Activated CD4-positive, alpha-beta T cell treated with anti-CD3 and anti-CD28 coated beads, Interleukin-2, Interleukin-4, amounts not matched to agents 100 ng/mL and 50 ng/mL, durations not matched to agents 16 hours and 8 hours (primary cell): Measurements from ENCODE around the gene TIRAP.
"Not testable (repeated sequence)": the region's sequence is repeated elsewhere in the genome, so short reads cannot be mapped to it uniquely, and the experiment has no call there.

Experiments
- DNase-seq: peaks from one replicate; pipeline ENCODE4 v3.0.0-alpha.2; 2020; ENCODE audit warnings: low spot score

TIRAP gene

DNA sequence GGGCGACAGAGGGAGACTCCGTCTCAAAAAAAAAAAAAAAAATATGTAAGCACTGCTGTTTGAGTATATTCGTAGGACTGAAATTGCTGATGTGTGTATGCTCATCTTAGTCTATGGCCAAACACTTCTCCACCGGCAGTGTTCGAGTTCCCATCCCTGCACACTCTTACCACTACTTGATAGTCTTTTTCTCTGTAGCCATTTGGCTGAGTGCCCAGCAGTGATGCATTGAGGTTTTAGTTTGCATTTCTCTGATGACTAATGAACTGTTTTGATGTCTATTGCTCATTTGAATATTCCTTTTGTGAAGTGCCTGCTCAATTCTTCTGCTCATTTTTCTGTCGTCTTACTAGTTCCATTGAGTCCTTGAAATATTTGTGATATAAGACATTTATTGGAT lies 1.9 kb downstream of the TIRAP start:
- peak; percentile 68 for DNase-seq

DNA sequence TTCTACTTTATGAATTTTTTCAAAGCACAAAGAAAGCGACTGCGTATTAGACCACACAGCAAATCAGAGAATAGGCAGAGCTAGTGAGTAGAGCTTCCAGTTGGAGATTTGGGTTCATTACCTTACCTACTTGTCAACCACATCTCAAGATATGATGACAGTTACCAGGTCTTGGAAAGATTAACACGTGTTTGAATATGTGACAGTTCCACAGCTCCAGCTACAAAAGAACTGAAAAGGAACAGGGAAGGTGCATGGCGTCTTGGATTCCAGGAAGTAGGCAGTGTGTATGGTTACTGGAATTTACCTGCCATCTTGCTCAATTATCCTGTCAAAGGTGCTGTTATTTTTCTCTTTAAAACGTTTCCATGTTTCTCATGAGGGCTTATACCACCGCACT lies 5.3 kb downstream of the TIRAP start:
- no peak for DNase-seq

DNA sequence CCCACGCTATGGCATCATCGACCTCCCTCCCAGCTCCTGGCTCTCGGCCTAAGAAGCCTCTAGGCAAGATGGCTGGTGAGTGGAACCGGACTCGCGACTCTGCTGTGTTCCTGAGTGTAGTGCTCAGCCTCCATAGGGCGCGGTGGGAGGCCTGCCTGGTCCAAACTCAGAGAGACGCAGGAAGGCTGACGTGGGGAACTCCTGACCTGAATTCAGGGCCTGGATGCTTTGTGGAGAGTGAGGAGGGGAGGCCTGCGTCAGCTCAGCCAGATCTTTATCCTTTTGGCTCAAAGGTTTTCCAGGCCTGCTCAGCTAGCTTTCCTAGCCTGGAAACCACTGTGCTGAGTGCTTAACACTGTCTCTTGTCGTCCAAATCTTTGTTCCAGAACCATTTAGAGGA lies 8.0 kb downstream of the TIRAP start:
- DNase-seq: no peak

DNA sequence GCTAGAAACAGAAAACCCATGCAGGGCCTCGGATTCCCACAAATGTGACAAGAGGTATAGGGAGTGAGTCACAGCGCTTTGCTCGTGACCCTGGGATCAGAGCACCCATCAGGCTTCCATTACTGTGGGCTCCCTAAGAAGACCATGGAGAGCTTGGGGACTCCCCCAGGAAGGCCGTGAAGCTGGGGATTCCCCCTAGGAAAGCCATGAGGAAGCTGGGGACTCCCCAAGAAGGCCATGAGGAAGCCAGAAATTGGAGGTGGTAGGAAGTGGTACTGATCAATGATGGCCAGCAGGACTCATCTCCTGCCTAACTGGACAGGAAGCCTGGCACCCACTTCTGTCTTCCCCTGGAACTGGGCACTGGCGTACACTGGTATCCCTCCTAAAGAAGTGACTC lies 10.8 kb downstream of the TIRAP start:
- no peak for DNase-seq

DNA sequence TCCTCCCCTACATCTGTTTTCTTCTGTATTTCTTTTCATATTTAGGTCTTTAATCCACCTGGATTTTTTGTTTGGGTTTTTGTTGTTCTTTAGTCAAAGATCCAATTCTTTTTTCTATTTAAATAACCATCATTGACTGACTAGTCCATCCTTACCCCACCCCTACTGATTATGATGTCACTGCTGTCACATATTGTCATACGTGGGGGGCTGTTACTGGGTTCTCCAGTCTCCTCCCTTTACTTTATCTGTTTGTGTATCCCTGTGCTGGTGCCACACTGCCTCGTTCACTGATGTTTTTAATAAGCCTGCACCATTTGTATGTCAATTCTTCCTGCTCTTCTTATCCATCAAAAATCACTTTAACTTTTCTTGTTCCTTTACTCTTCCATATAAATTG lies 14.1 kb downstream of the TIRAP start:
- no peak for DNase-seq

DNA sequence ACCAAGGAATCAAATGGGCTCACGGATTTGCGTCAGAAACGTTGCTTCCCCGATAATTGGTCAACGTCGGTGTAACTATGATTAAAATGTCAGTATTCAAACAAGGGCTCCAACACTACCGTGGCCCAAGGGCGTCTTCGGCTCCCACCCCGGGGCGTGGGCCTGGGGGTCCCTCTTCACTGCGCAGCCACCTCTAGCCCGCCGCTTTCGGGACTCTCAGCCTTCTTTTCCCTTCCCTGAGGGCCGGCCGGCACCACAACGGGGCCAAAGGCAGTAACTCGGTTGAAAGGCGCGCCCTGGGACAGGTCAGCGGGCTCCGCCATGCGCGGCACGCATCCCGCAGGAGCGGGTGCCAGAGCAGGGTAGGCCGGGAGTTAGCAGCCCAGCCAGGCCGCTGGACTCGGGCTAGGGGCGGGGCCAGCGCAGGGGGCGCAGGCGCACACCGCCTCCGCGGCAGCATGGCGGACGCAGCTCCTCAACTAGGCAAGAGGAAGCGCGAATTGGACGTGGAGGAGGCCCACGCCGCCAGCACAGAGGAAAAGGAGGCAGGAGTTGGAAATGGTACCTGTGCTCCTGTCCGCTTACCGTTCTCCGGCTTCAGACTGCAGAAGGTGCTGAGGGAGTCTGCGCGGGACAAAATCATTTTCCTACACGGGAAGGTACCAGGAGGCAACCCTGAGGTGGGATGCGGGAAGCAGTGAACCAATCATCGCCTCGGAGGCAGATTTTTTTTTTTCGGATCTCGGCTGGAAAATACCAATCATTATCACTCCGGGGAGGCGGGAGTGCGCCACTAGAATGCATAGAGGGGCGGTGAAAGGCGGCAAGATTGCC lies 20.9 kb downstream of the TIRAP start, which contains the start of gene DCPS:
TSS of gene DCPS (plus strand) at position 438 of the 834 bp plus-strand sequence. CDS start at position 459, 21 bp downstream.
- DNase-seq: peak; percentile 89

DNA sequence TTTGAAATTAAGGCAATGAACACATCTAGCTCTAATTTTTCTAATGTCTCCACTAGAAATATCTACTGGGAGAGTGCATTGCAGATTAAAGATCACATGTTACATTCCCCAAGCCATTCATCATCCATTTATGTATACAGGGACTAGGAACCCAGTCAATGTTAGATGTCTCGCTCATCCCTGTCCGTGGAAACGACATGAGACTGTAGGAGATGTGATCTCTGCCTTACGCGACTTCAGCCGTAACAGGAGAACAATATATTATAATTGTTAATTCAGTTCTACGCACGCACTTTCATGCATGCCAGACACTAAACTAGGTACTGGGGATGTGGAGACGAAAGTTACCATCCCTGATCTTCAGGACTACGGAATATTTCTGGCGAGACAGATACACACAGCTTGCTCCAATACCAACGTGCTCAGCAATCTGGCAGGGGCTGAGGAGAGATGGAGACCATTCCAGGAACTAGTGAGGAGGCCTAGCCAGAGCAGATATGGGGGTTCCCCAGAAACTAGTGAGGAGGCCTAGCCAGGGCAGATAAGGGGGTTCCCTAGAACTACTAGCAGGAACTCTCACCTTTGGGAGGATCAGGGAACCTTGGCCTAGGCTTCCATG lies 21.7 kb downstream of the TIRAP start:
- DNase-seq: no peak

DNA sequence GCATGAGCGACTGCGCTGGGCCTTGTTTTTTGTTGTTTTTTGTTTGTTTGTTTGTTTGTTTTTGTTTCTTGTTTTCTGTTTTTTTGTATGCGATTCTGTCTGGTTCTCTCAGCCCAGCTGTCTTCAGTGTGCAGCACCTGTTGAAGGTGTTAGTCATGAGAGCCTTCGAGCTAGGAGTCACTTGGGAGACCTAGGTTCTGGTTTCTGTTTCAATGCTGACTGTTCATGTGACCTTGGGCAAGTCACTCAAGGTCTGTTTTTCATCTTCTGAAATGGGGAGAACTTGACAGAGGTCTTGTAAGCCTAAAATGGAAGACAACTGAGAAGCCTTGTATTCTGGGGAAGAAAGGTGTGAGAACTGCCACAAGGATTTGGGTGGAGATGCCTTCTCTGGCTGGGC lies 22.8 kb downstream of the TIRAP start:
- DNase-seq: peak; percentile 39

DNA sequence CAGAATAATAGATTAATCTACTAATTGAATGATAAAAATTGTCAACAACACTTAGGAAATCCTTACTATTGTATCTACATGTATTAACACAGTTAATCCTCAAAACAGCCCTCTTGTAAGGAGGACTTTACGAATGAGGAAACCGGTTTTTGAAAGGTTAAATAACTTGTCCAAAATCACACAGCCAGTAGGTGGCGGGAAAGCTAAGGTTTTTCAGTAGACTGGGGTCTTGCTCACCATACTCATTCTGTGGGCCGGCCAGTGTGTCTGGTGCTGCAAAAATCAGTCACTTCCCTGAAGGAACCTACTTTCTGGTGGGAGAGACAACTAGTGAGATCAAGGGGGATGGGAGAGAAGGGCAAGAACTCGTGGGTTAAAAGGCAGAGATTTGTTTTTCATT lies 24.8 kb downstream of the TIRAP start:
- DNase-seq: peak; percentile 36

DNA sequence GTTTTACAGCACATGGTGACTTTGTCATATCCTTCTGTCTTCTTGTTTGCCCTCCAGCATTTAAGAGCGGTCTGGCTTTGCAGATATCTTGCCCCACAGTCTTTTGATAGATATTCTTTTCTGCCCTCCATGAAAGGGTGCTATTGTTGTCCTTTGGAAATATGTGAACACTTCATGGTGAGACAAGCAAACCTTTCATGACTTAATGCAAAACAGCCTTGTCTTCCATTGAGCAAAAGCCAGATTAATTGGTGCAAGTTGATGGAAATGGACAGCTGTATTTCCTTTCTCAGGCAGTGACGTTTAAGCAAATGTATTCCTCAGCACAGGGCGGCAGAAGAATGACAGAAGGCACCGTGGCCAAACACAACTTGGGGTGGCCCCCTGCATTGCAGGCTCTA lies 25.4 kb downstream of the TIRAP start:
- DNase-seq: no peak

DNA sequence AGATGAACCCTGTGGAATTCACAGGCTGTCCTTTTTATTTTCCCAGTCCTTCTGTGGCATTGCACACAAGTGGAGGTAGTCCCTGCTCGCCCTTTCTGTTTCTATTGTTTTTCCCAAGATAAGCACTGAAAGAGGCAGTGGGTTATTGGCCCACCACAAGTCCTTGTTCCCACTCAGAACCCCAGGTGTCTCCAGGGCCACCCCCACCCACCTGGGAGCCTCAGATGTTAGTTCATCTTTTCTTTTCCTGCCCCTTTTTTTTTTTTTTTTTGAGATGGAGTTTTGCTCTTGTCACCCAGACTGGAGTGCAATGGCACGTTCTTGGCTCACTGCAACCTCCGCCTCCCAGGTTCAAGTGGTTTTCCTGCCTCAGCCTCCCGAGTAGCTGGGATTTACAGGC lies 25.9 kb downstream of the TIRAP start:
- not testable (repeated sequence) for DNase-seq

DNA sequence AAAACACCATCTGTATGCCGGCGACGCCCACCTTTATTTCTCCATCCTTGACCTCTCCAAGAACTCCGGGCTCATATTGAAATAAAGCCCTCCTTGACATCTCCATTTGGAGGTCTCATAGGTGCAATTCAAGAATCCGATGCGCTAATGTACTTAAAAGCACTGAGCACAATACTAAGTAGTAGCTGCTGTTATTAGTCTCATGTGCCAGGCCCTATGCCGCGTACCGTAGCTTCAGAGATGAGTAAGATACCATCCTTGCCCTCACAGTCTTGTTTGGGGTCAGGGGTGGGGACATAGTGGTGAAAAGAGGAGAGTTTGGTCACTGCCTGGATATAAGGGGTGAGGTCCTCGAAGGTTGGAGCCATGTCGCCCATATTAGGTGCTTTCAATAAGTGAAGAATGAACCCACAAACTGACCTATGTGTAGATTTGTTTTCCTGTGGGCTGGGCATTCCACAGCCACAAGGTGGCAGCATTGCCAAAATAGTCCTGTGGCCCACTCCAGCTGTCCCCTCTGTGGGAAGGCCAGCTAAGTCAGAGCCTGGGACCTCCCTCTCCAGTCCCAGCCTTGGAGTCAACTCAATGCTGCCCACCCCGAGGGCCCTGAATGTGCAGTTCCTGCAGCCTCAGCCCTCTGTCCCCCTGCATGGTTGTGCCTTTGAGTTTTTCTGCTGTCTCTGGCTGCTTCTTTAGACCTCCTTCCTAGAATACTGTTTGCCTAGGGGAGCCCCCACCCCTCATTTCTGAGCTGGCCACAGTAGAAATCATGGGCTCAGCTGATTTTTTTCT lies 27.5 kb downstream of the TIRAP start:
- DNase-seq: peak; percentile 62

DNA sequence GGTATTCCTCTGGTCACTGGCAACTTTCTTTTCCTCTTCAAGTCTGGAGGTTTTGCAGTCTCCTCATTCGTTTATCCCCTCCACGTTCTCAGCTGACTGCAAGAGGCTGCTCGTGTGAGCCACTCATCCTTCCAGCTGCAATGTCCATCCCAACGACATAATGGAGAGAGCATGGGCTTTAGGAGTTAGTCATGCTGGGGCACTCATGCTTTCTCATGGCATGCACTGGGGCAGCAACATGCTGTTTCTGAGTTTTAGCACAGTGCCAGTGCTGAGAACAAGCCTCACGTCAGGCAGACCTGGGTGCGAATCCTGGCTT lies 28.1 kb downstream of the TIRAP start:
- no peak for DNase-seq

DNA sequence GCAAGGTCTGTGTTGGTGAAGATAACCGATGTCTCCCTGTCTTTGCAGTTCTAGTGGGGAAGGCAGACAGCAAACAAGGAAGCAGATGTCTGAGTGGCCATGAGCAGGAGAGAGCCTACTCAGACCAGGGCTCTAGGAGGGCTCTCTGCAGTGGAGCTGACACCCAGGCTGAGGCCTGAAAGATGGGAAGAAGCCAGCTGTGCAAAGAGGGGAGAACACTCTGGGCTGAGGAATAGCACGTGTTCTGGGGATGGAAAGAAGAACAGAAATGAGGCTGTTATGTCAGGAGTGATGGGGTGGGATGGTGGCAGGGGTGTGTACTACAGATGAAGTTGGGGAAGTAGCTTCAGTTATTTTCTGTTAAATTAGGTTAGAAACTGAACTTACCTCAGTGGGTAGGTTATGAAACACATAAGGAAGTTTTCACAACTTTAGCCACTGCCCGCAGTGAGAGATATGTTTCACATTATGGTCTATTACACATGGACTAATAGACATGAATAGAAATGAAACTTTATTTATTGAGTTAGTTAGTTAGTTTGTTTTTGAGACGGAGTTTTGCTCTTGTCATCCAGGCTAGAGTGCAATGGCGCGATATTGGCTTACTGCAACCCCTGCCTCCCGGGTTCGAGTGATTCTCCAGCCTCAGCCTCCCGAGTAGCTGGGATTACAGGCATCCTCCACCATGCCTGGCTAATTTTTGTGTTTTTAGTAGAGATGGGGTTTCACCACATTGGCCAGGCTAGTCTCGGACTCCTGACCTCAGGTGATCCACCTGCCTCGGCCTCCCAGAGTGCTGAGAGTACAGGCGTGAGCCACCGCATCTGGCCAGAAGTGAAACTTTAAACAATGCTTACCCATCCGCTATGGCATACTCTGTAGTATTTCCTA lies 28.8 kb downstream of the TIRAP start:
- no peak for DNase-seq

DNA sequence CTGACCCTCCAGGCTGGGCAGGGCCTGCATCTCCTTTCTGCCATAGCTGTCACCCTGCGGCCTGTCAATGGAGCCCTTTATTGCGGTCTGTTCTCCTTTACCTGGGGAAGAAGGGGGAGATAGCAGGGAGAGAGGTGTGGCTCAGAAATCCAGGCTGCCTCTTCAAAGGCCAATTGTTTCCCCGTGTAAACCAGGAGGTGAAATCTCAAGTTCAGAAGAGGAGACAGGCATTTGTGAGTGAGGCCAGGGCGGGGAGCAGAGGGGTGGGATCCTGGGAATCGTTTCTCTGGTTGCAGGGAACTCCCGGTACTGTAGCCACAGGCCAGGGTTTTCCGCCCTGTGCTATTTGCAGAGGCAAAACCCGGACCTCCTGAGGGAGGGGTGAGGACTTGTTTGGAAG lies 30.1 kb downstream of the TIRAP start:
- no peak for DNase-seq

DNA sequence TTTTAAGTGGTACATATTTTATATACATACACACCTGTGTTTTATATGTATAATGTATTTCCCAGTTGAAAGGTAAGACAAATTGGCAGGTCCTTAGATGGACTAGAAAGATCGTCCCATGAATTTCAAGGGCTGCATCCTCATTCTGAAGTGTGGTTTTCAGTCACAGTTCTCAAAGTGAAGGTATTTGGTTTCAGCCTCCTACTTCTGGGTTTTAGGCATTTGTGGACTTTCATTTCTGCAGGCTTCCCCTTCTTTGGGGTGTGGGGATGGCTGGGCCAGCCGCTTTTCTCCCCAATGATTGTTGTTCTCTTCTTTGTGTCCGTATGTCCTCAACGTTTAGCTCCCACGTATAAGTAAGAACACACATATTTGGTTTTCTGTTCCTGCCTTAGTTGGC lies 30.9 kb downstream of the TIRAP start:
- no peak for DNase-seq

DNA sequence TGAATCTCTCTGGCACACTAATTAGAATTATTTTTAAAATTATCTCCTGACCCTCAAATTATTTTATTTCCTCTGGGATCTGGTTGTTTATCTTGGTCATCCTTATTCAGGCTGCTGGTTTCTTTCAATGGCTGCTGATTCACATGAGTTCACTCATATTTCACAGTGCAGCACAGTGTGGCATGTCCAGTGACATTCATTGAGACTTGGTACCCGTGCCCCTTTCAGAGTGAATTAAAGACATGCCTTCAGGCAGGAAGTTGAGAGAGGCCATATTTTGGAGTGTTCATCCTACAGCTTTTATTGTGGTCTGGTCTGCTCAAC lies 34.5 kb downstream of the TIRAP start:
- DNase-seq: peak; percentile 37

DNA sequence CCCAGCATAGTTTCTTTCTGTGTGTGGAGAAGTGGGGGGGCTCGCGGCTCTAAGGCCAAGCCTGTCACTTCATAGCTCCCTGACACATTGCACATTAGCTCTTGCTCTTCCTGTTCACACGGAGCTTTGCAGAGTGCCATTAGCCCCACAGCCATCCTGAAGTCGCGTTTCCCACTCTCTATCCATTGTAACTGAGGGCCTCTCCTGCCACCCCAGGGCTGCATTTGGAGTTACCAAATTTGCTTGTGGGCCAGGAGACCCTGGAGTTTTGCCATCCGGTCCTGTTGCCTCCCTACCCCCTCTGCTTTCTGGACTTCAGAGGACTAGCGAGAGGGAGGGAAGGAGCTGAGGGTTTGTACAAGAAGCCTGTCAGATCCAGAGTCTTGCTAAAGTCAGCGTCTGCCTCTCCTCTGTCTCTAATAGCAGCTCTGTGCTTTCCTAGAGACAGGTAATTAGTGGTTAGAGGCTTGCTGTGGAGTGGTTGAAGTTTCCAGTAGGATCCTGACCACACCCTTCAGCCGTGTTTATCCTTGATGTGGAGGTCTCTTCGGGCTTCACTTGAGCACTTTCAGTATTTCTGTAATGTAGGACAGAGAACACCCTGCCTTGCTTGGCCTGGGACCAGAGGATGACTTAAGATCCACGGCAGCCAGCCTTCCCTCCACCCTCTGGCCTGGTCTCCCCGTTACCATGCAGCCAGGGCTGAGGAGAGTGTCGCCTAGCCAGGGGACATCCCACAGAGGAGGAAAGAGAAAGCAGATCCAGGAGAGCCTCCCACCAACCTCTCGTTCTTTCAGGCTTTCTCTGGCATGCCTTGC lies 35.1 kb downstream of the TIRAP start:
- DNase-seq: no peak

DNA sequence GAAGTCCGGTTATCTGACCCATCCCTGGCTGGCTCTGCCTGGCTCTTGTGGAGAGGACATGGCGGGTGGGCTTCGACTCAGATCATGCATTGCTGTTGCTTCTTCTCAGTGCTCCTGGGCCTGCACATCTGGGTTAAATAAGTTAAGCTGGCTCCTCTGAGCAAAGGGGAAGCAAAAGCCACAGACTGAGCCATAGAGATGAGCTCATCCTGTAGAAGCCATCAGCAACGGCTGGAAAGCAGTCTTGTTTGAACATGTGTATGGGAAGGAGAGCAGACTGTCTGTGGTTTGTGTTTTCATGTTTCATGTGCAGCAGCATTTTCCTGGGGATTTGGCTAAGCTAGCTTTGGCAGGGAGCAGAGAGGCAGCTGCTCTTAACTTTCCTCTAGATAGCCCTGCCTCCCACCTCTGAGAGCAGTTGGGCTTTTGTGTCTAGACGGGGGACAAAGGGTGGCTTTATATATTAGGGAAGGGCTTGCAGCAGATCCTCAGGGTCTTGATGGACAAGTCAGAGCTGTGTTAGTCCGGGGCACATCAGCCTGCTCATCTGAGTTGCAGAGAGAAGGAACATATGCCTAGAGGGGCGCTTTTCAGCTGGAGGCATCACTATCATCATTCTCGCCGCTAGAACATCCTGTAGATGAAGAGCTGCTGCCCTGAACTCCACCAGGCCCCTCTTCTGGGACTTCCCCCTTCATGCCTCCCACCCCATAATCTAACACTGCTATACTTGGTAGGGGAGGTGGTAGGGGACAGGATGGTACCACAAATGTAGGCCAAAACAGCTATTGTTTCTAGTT lies 35.9 kb downstream of the TIRAP start:
- DNase-seq: peak; percentile 35

DNA sequence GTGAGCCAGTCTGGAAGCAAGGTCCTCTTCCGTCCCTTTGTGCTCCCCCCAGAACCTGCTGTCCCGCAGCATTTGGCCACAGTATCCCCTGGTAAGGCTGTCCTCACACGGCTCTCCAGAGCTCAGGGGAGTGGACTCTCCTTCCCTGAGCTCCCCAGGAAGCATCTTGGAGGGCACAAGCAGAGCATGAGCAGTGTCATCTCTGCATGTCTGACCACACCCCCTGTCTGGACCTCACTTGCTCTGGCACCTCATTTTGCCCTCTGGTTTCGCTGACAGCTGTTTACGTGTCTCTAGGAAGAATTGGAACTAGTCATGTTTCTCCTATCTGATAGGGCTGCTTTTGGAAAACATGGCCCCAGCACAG lies 36.5 kb downstream of the TIRAP start:
- no peak for DNase-seq

DNA sequence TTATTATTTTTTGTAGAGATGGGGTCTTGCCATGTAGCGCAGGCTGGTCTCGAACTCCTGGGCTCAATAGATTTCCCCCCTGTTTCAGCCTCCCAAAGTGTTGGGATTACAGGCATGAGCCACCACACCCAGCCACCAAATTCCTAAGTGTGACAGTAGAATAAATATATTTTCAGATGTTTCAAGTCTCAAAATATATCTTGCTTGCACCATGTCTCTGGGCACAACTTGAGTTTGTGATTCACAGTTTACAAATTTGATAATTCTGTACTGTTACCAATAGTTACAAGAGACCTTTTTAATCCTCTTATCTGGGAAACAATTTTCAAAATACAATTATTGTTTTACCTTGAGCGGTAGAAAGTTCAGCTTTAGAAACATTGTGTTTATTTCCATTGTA lies 40.1 kb downstream of the TIRAP start:
- no peak for DNase-seq
